Measurements from ENCODE around the gene RMND5B. TPM values are rescaled to one million over a fixed set of nuclear protein-coding genes. Genes with fewer than 3 reads are reported as not detected.

RMND5B gene
- total RNA-seq, 2 experiments from 2014 or later = 26.0 to 26.7 TPM

GRCh38 chr5:178106086-178106485, 24.7 kb upstream of the RMND5B start:
- DNase-seq = no peak
- Mint-ChIP-seq H3K36me3 (ENCODE audit: low read depth) (no peaks in the 10 kb centered on the region), H3K4me3 (no peak overlapping the region), H3K27ac (no peak overlapping the region), H3K9me3 (no peaks in the 10 kb centered on the region), H3K4me1 (ENCODE audit: low read depth) (peaks cover 2% of the 10 kb centered on the region), H3K27me3 (ENCODE audit: low read depth) (no peaks in the 10 kb centered on the region)
- intact Hi-C loops (cut with micrococcal nuclease) = no loop called here
- CTCF ChIA-PET = interaction anchor here (0.6 to 2.8 kb wide), 2 partner anchors 15 to 30 kb away, joined by 3 to 8 read pairs; no protein-coding TSS in a partner anchor

- no peaks in the 10 kb centered on the region for H3K27me3 Mint-ChIP-seq (ENCODE audit: low read depth)
- CTCF ChIA-PET = interaction anchor here (0.7 to 2.8 kb wide), 3 partner anchors 14 to 862 kb away, joined by 3 to 8 read pairs (median 7); no protein-coding TSS in a partner anchor
- no peak overlapping the region for H3K4me3 Mint-ChIP-seq
- no peak overlapping the region for H3K27ac Mint-ChIP-seq
- peaks cover 2% of the 10 kb centered on the region for H3K4me1 Mint-ChIP-seq (ENCODE audit: low read depth)
- H3K36me3 Mint-ChIP-seq (ENCODE audit: low read depth) = no peaks in the 10 kb centered on the region
- intact Hi-C loops (cut with micrococcal nuclease) = no loop called here
- H3K9me3 Mint-ChIP-seq = no peaks in the 10 kb centered on the region
- no peak for DNase-seq
Measured at GRCh38 chr5:178106556-178107239, 24.1 kb upstream of the RMND5B start.

GRCh38 chr5:178107756-178108310, 23.0 kb upstream of the RMND5B start:
- Mint-ChIP-seq H3K4me1 (ENCODE audit: low read depth) (peaks cover 4% of the 10 kb centered on the region), H3K9me3 (no peaks in the 10 kb centered on the region), H3K27me3 (ENCODE audit: low read depth) (no peaks in the 10 kb centered on the region), H3K27ac (no peak overlapping the region), H3K4me3 (no peak overlapping the region), H3K36me3 (ENCODE audit: low read depth) (no peaks in the 10 kb centered on the region)
- no peak for DNase-seq
- CTCF ChIA-PET = interaction anchor here (1.4 to 2.8 kb wide), 2 partner anchors 13 to 32 kb away, joined by 7 to 8 read pairs; no protein-coding TSS in a partner anchor
- intact Hi-C loops (cut with micrococcal nuclease) = no loop called here

GRCh38 chr5:178108446-178108845, 22.4 kb upstream of the RMND5B start:
- intact Hi-C loops (cut with micrococcal nuclease) = no loop called here
- DNase-seq = no peak
- CTCF ChIA-PET = interaction anchor here (1.4 to 2.8 kb wide), 2 partner anchors 12 to 32 kb away, joined by 7 to 8 read pairs; no protein-coding TSS in a partner anchor
- H3K4me1 Mint-ChIP-seq (ENCODE audit: low read depth) = peaks cover 6% of the 10 kb centered on the region
- no peaks in the 10 kb centered on the region for H3K9me3 Mint-ChIP-seq
- H3K27ac Mint-ChIP-seq = no peak overlapping the region
- H3K4me3 Mint-ChIP-seq = no peak overlapping the region
- H3K36me3 Mint-ChIP-seq (ENCODE audit: low read depth) = no peaks in the 10 kb centered on the region
- H3K27me3 Mint-ChIP-seq (ENCODE audit: low read depth) = no peaks in the 10 kb centered on the region

- CTCF ChIA-PET = no interaction called here
- Mint-ChIP-seq H3K9me3 (no peaks in the 10 kb centered on the region), H3K27ac (no peak overlapping the region), H3K4me1 (ENCODE audit: low read depth) (peaks cover 6% of the 10 kb centered on the region), H3K27me3 (ENCODE audit: low read depth) (no peaks in the 10 kb centered on the region), H3K36me3 (ENCODE audit: low read depth) (no peaks in the 10 kb centered on the region), H3K4me3 (no peak overlapping the region)
- intact Hi-C loops (cut with micrococcal nuclease) = no loop called here
- DNase-seq = no peak
Measured at GRCh38 chr5:178108966-178109365, 21.8 kb upstream of the RMND5B start.

- CTCF ChIA-PET = interaction anchor here (1.0 to 1.4 kb wide), 4 partner anchors 11 to 36 kb away, joined by 3 to 5 read pairs (median 4); no protein-coding TSS in a partner anchor
- no peaks in the 10 kb centered on the region for H3K27me3 Mint-ChIP-seq (ENCODE audit: low read depth)
- H3K9me3 Mint-ChIP-seq = no peaks in the 10 kb centered on the region
Measured at GRCh38 chr5:178110511-178110910, 20.3 kb upstream of the RMND5B start.

GRCh38 chr5:178111925-178112324, 18.9 kb upstream of the RMND5B start:
- intact Hi-C loops (cut with micrococcal nuclease) = loop anchor here (5.0 kb wide), 1 partner anchor 40 kb away; the partner anchor contains the start of gene NHP2
- Mint-ChIP-seq H3K4me3 (no peak overlapping the region), H3K4me1 (ENCODE audit: low read depth) (peaks cover 29% of the 10 kb centered on the region), H3K36me3 (ENCODE audit: low read depth) (no peaks in the 10 kb centered on the region), H3K27me3 (ENCODE audit: low read depth) (no peaks in the 10 kb centered on the region), H3K9me3 (no peaks in the 10 kb centered on the region), H3K27ac (no peak overlapping the region)
- CTCF ChIA-PET = interaction anchor here (0.6 kb wide), 1 partner anchor 16 kb away, joined by 3 read pairs; no protein-coding TSS in a partner anchor
- DNase-seq = no peak

More at GRCh38 chr5:178110511-178110910, 20.3 kb upstream of the RMND5B start:
- intact Hi-C loops (cut with micrococcal nuclease) = loop anchor here (5.0 kb wide), 1 partner anchor 42 kb away; the partner anchor contains the start of gene NHP2
- peaks cover 15% of the 10 kb centered on the region for H3K4me1 Mint-ChIP-seq (ENCODE audit: low read depth)
- H3K4me3 Mint-ChIP-seq = no peak overlapping the region
- DNase-seq = no peak
- no peaks in the 10 kb centered on the region for H3K36me3 Mint-ChIP-seq (ENCODE audit: low read depth)
- H3K27ac Mint-ChIP-seq = no peak overlapping the region

GRCh38 chr5:178112545-178112944, 18.3 kb upstream of the RMND5B start:
- Mint-ChIP-seq H3K4me3 (peak overlapping the region; percentile 77), H3K9me3 (no peaks in the 10 kb centered on the region), H3K4me1 (ENCODE audit: low read depth) (peaks cover 31% of the 10 kb centered on the region), H3K36me3 (ENCODE audit: low read depth) (no peaks in the 10 kb centered on the region), H3K27me3 (ENCODE audit: low read depth) (no peaks in the 10 kb centered on the region), H3K27ac (no peak overlapping the region)
- no peak for DNase-seq
- intact Hi-C loops (cut with micrococcal nuclease) = loop anchor here (5.0 kb wide), 1 partner anchor 40 kb away; the partner anchor contains the start of gene NHP2
- CTCF ChIA-PET = no interaction called here

- CTCF ChIA-PET = interaction anchor here (1.5 kb wide), 2 partner anchors 10 to 35 kb away, joined by 3 to 4 read pairs; no protein-coding TSS in a partner anchor
Measured at GRCh38 chr5:178113141-178113787, 17.6 kb upstream of the RMND5B start, which contains the start of gene N4BP3. Gene N4BP3 (plus strand): TSS chr5:178113532. CDS start chr5:178119584, 6,052 bp downstream.

GRCh38 chr5:178113841-178114324, 16.9 kb upstream of the RMND5B start:
- DNase-seq = no peak
- Mint-ChIP-seq H3K4me1 (ENCODE audit: low read depth) (peaks cover 31% of the 10 kb centered on the region), H3K27me3 (ENCODE audit: low read depth) (no peaks in the 10 kb centered on the region), H3K9me3 (no peaks in the 10 kb centered on the region), H3K27ac (no peak overlapping the region), H3K36me3 (ENCODE audit: low read depth) (no peaks in the 10 kb centered on the region), H3K4me3 (peak overlapping the region; percentile 88)
- CTCF ChIA-PET = interaction anchor here (1.5 kb wide), 2 partner anchors 9 to 36 kb away, joined by 3 to 4 read pairs; no protein-coding TSS in a partner anchor
- intact Hi-C loops (cut with micrococcal nuclease) = loop anchor here (1.0 to 5.0 kb wide), 5 partner anchors 7 to 90 kb away; partner anchors contain the start of genes HNRNPAB, NHP2 and RMND5B

More at GRCh38 chr5:178113141-178113787, 17.6 kb upstream of the RMND5B start, which contains the start of gene N4BP3:
- Mint-ChIP-seq H3K27me3 (ENCODE audit: low read depth) (no peaks in the 10 kb centered on the region), H3K27ac (no peak within 1 kb of the TSS), H3K4me1 (ENCODE audit: low read depth) (peaks cover 31% of the 10 kb centered on the region), H3K4me3 (peak within 1 kb of the TSS; percentile 88), H3K9me3 (no peaks in the 10 kb centered on the region), H3K36me3 (ENCODE audit: low read depth) (no peaks in the 10 kb centered on the region)
- peak; percentile 88 for DNase-seq
- intact Hi-C loops (cut with micrococcal nuclease) = loop anchor here (1.0 to 5.0 kb wide), 5 partner anchors 8 to 91 kb away; partner anchors contain the start of genes HNRNPAB, NHP2 and RMND5B

- CTCF ChIA-PET = interaction anchor here (1.5 to 3.4 kb wide), 3 partner anchors 8 to 38 kb away, joined by 3 to 12 read pairs (median 4); no protein-coding TSS in a partner anchor
- Mint-ChIP-seq H3K27me3 (ENCODE audit: low read depth) (no peaks in the 10 kb centered on the region), H3K4me1 (ENCODE audit: low read depth) (peaks cover 31% of the 10 kb centered on the region), H3K36me3 (ENCODE audit: low read depth) (no peaks in the 10 kb centered on the region), H3K27ac (no peak overlapping the region), H3K4me3 (peak overlapping the region; percentile 88), H3K9me3 (no peaks in the 10 kb centered on the region)
- DNase-seq = peak; percentile 59
- intact Hi-C loops (cut with micrococcal nuclease) = loop anchor here (5.0 kb wide), 1 partner anchor 38 kb away; the partner anchor contains the start of gene NHP2
Measured at GRCh38 chr5:178114325-178115135, 16.3 kb upstream of the RMND5B start.
